ENCODE results near the gene CDK11B. TPM values are rescaled to one million over a fixed set of nuclear protein-coding genes. Genes with fewer than 3 reads are reported as not detected.
"Not testable (repeated sequence)": the region's sequence is repeated elsewhere in the genome, so short reads cannot be mapped to it uniquely, and the experiment has no call there.

The CDK11B gene
- total and polyA plus RNA-seq, 2 experiments from 2014 or later: 17.9 to 22.2 TPM

- not testable (repeated sequence) for DNase-seq (ENCODE audit: low read depth in 1 of 2, low spot score in 1 of 2); H3K9me3 ChIP-seq (ENCODE audit: low read depth); H3K4me1 ChIP-seq (ENCODE audit: low read depth); H3K27ac ChIP-seq; H3K27me3 ChIP-seq; H3K4me3 ChIP-seq
- peaks cover 17% of the 10 kb centered on the region for H3K36me3 ChIP-seq
Observed at GRCh38 chr1:1662392-1662791, 3.6 kb upstream of the CDK11B start.

DNA sequence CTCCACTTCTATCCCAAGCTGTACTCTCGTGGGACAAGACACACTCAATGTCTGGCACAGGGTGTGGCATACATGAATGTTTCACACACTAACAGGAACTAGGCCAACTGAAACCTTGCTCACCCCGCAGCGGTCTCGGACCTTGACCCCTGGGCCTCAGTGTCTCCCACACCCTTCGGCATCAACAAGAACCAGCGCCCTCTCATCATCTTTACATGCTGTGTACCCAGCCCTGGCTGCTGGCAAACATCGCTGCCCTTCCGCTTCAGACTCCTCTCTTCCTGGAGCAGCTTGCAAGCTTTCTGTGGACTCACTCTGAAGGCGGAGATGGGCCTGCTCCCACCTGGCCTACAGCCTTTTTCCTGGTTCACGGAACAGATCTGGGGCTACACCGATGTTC is 10.5 kb downstream of the CDK11B start:
- not testable (repeated sequence) for DNase-seq (ENCODE audit: low read depth in 1 of 2, low spot score in 1 of 2); H3K4me1 ChIP-seq (ENCODE audit: low read depth); H3K27me3 ChIP-seq; H3K4me3 ChIP-seq; H3K9me3 ChIP-seq (ENCODE audit: low read depth); H3K27ac ChIP-seq
- peaks cover 25% of the 10 kb centered on the region for H3K36me3 ChIP-seq

GRCh38 chr1:1647567-1648241 is 11.1 kb downstream of the CDK11B start:
- H3K27ac ChIP-seq; H3K4me1 ChIP-seq (ENCODE audit: low read depth); H3K9me3 ChIP-seq (ENCODE audit: low read depth); H3K27me3 ChIP-seq; H3K4me3 ChIP-seq; DNase-seq (ENCODE audit: low read depth in 1 of 2, low spot score in 1 of 2): not testable (repeated sequence)
- H3K36me3 ChIP-seq: peaks cover 21% of the 10 kb centered on the region

GRCh38 chr1:1646326-1646725 is 12.5 kb downstream of the CDK11B start:
- DNase-seq (ENCODE audit: low read depth in 1 of 2, low spot score in 1 of 2); H3K27me3 ChIP-seq; H3K27ac ChIP-seq: not testable (repeated sequence)

GRCh38 chr1:1640711-1641461 is 17.9 kb downstream of the CDK11B start:
- H3K4me1 ChIP-seq (ENCODE audit: low read depth); DNase-seq (ENCODE audit: low read depth in 1 of 2, low spot score in 1 of 2); H3K36me3 ChIP-seq; H3K27ac ChIP-seq; H3K9me3 ChIP-seq (ENCODE audit: low read depth); H3K27me3 ChIP-seq; H3K4me3 ChIP-seq: not testable (repeated sequence)

More at GRCh38 chr1:1646326-1646725, 12.5 kb downstream of the CDK11B start:
- not testable (repeated sequence) for H3K4me1 ChIP-seq (ENCODE audit: low read depth); H3K9me3 ChIP-seq (ENCODE audit: low read depth); H3K4me3 ChIP-seq
- H3K36me3 ChIP-seq: peaks cover 13% of the 10 kb centered on the region

DNA sequence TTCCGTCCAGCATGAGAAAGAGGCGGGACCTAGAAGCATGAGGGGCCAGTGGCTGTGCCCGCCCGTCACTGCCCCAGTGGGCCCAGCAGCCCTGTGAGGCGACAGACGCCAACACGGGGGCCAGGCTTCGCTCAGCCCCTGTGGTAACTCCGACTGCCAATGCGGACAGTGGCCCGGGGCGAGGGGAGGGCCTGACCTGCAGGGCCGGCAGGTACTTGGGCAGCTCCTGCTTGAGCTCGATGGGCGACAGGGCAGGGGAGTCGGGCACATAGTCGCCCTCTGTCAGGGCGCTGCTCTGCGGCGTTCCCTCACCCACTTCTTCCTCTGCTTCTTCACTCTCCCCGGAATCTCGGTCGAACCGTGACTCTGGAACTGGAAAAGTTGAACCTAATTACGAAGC is 18.7 kb downstream of the CDK11B start:
- not testable (repeated sequence) for H3K9me3 ChIP-seq (ENCODE audit: low read depth); H3K27ac ChIP-seq; H3K4me1 ChIP-seq (ENCODE audit: low read depth); H3K4me3 ChIP-seq; H3K36me3 ChIP-seq; DNase-seq (ENCODE audit: low read depth in 1 of 2, low spot score in 1 of 2); H3K27me3 ChIP-seq

DNA sequence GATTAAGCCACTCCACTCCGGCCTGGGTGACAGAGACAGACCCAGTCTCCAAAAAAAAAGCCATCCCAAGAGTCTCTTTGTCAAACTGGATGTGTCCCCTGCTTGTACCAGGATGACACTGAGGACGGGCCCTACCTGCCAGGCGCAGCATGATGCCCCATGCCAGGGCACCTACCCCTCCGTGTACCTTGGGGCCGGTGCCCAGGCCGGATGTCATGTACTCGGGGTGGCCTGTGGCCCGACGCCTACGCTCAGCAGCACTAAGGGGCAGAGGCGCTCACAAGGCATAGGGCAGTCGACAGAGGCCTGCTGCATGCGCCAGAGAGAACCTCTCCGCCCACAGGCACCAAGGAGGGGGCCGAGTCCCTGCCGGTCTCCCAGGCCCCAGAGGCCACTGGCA is 19.4 kb downstream of the CDK11B start:
- H3K36me3 ChIP-seq; H3K4me3 ChIP-seq; H3K27ac ChIP-seq; H3K4me1 ChIP-seq (ENCODE audit: low read depth); DNase-seq (ENCODE audit: low read depth in 1 of 2, low spot score in 1 of 2); H3K9me3 ChIP-seq (ENCODE audit: low read depth); H3K27me3 ChIP-seq: not testable (repeated sequence)

DNA sequence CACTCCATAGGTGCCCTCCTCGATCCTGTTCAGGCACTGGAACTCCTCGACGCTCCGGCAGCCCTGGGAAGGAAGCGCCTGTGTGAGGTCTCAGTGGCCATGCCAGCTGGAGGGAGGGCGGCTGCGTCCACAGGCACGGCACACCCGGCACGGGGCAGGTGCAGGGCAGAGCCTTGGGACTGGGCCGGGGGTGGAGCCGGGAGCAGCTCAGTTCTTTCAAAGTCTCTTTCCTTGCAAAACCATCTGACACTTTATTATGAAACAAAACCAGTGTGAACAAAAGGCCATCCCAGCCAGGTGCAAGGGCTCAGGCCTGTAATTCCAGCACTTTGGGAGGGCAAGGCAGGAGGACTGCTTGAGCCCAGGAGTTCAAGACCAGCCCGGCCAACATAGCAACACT is 20.3 kb downstream of the CDK11B start:
- not testable (repeated sequence) for DNase-seq (ENCODE audit: low read depth in 1 of 2, low spot score in 1 of 2); H3K4me1 ChIP-seq (ENCODE audit: low read depth)

DNA sequence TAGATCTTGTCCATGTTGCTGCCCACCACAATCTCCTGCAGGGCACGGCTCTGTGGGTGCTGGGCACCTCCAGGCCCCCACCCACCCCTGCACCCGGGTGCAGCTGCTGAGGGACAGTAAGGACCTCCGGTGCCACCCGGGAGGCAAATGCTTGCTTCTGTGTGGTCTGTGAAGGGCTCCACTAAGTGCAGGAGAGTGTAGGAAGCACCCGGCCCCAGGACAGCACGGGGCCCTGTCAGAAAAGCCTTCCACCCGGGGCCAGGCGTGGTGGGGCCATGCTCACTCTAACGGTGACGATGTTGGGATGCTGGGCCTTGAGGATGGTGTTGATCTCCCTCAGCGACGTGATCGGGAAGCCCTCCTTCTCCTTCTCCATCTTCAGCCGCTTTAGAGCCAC is 21.3 kb downstream of the CDK11B start:
- not testable (repeated sequence) for H3K36me3 ChIP-seq; H3K27me3 ChIP-seq; H3K27ac ChIP-seq; H3K9me3 ChIP-seq (ENCODE audit: low read depth); H3K4me3 ChIP-seq; H3K4me1 ChIP-seq (ENCODE audit: low read depth); DNase-seq (ENCODE audit: low read depth in 1 of 2, low spot score in 1 of 2)

More for the DNA sequence above, 20.3 kb downstream of the CDK11B start:
- not testable (repeated sequence) for H3K27ac ChIP-seq; H3K36me3 ChIP-seq; H3K4me3 ChIP-seq; H3K27me3 ChIP-seq; H3K9me3 ChIP-seq (ENCODE audit: low read depth)

DNA sequence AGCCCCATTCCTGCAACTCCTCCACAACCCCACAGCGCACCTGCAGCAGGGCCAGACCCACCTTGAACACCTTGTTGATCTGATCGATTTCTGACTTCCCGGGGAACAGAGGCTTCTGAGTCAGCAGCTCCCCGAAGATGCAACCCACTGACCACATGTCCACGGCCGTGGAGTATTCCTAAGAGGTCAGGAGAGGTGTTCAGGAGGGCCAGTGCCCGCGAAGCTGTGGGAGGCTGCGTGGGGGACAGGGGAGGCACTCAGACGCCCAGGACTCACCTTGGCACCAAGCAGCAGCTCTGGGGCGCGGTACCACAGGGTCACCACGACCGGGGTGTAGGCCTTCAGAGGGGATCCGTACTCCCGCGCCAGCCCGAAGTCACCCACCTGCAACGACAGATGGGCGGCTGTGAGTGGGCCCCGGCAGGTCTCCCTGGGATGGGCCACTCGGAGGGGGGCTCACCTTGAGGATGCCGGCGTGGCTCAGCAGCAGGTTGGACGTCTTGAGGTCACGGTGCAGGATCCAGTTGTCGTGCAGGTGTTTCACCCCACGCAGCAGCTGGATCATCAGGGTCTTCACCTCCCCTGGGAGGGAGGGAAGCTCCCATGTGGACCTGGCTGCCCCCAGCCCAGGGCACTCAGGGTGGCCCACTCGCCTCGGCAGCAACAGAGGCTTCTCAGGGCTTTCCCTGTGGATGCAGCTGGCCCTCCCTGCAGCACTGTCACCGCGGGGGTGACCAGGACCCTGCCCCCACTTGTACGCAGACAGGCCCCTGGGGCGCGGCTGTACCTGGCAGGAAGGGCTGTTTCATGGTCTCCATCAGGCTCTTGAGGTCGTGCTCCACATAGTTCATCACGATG is 22.0 kb downstream of the CDK11B start:
- H3K27me3 ChIP-seq; DNase-seq (ENCODE audit: low read depth in 1 of 2, low spot score in 1 of 2); H3K36me3 ChIP-seq: not testable (repeated sequence)

DNA sequence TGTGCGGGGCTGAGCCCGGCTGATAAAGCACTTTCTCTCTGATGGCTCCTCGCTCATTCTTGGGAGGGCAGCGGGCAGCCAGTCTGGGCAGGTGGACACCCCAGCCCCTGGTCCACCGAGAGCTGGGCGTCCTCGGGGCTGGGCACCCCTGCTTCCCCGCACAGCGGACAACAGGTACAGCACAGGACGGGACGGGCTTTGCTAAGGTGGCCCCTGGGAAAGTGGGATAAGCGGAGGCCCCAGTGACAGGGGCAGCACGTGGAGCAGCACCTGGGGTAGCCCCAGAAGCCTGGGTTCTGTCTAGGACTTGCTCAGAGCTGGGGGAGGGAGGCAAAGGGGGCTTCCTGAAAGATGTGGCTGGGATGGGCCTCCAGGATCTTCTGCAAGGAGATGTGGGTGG is 24.2 kb downstream of the CDK11B start:
- H3K27ac ChIP-seq; DNase-seq (ENCODE audit: low read depth in 1 of 2, low spot score in 1 of 2): not testable (repeated sequence)
- H3K27me3 ChIP-seq: peaks cover 27% of the 10 kb centered on the region

More for the DNA sequence above, 22.0 kb downstream of the CDK11B start:
- not testable (repeated sequence) for H3K4me1 ChIP-seq (ENCODE audit: low read depth); H3K4me3 ChIP-seq; H3K27ac ChIP-seq; H3K9me3 ChIP-seq (ENCODE audit: low read depth)

GRCh38 chr1:1633409-1633808 is 25.4 kb downstream of the CDK11B start:
- not testable (repeated sequence) for H3K9me3 ChIP-seq (ENCODE audit: low read depth); DNase-seq (ENCODE audit: low read depth in 1 of 2, low spot score in 1 of 2); H3K4me3 ChIP-seq; H3K27ac ChIP-seq; H3K36me3 ChIP-seq; H3K4me1 ChIP-seq (ENCODE audit: low read depth)
- H3K27me3 ChIP-seq: peaks cover 35% of the 10 kb centered on the region

More for the DNA sequence above, 24.2 kb downstream of the CDK11B start:
- H3K4me1 ChIP-seq (ENCODE audit: low read depth); H3K4me3 ChIP-seq; H3K36me3 ChIP-seq; H3K9me3 ChIP-seq (ENCODE audit: low read depth): not testable (repeated sequence)

Measured in cardiac muscle cell (in vitro differentiated cells and primary cell).